Thoracic aorta (tissue), 2 donors: ENCODE data around the gene CAB39. TPM values are rescaled to one million over a fixed set of nuclear protein-coding genes. Genes with fewer than 3 reads are reported as not detected.

Experiments used
- ATAC-seq: fragments of 150-250 bp; one replicate; pipeline ENCODE4 v1.8.0; 2017; ENCODE audit warnings: low read depth; ENCODE audit not compliant: insufficient number of reproducible peaks, low FRiP score
- DNase-seq: peaks from one replicate; pipeline ENCODE4 v3.0.0-alpha.2; 2020; ENCODE audit warnings: low spot score
- H3K27ac ChIP-seq, 2 donors: fragments of 200-600 bp; sonication (generic); 1 replicate in 1 of 2; 2 replicates in 1 of 2; pipeline ENCODE4 v1.5.1; 2016; ENCODE audit warnings: mild to moderate bottlenecking in 2 of 2, moderate library complexity in 2 of 2
- H3K27me3 ChIP-seq: fragments of 200-600 bp; sonication (generic); replicated peaks from 2 replicates; pipeline ENCODE4 v1.6.0; 2016; ENCODE audit warnings: mild to moderate bottlenecking; ENCODE audit not compliant: insufficient read depth
- H3K36me3 ChIP-seq: fragments of 200-600 bp; sonication (generic); one replicate; pipeline ENCODE4 v1.5.1; 2016
- H3K4me1 ChIP-seq, 2 donors: fragments of 200-600 bp; sonication (generic); 1 replicate in 1 of 2; 2 replicates in 1 of 2; pipeline versions ENCODE4 v1.5.1 to v1.6.0; 2016; ENCODE audit warnings: low read depth in 2 of 2, mild to moderate bottlenecking in 1 of 2; ENCODE audit not compliant: control insufficient read depth in 1 of 2
- H3K4me3 ChIP-seq: fragments of 200-600 bp; sonication (generic); 2 replicates; pipeline ENCODE4 v1.5.1; 2016; ENCODE audit warnings: mild to moderate bottlenecking
- H3K9me3 ChIP-seq: fragments of 200-600 bp; sonication (generic); 2 replicates; pipeline ENCODE4 v1.5.1; 2016
- CTCF ChIP-seq: fragments of 200-600 bp; sonication (generic); IDR thresholded peaks from one replicate; pipeline ENCODE4 v1.5.1; 2019; ENCODE audit warnings: antibody characterized with exemption
- total RNA-seq, 2 donors: library from RNA; depleted of rRNA; stranded (reverse); fragments of >200 nt; gene quantifications; one replicate each; pipeline versions ENCODE4 v1.1.0 to v1.2.3, GENCODE V29; 2016

The CAB39 gene
- total RNA-seq, 2 donors from 2014 or later, result 83.1 to 103 TPM

DNA sequence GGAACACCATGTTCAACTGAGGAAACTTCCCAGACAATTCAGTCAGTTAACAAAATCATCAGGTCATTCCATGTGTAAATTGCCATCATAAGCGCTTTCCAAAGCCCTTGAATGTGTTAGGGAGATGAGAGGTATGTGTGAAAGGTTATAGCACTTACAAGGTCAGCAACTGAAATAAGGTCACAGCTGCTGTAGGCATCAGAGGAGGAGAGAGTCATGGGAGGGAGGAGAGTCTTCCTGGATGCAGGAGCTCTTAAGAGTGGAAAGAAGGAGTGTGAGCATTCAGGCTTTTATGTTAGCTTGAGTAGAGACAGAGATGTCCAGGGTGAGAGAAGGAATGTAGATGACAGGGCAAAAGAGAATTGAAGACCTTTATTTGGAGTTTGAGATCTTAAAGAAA lies 67.0 kb downstream of the CAB39 start:
- peaks cover 3% of the 10 kb centered on the region for H3K36me3 ChIP-seq
- peaks cover 26 to 45% of the 10 kb centered on the region in 2 donors for H3K4me1 ChIP-seq
- TF ChIP-seq CTCF, result no peak
- H3K9me3 ChIP-seq, result no peaks in the 10 kb centered on the region
- no peak for DNase-seq
- no peak for ATAC-seq
- H3K27ac ChIP-seq, result no peak overlapping the region
- no peaks in the 10 kb centered on the region for H3K27me3 ChIP-seq
- H3K4me3 ChIP-seq, result no peak overlapping the region

- DNase-seq (no peak), ATAC-seq (no peak)
- Histone ChIP-seq H3K36me3 (peaks cover 3% of the 10 kb centered on the region), H3K4me3 (no peak overlapping the region), H3K27me3 (no peaks in the 10 kb centered on the region), H3K27ac (peak overlapping the region in 1 of 2 donors; percentile 40), H3K9me3 (no peaks in the 10 kb centered on the region), H3K4me1 (peaks cover 27 to 40% of the 10 kb centered on the region in 2 donors)
- TF ChIP-seq CTCF, result no peak
These were observed 68.6 kb downstream of the CAB39 start for GRCh38 chr2:230781130-230781797.

- Histone ChIP-seq H3K27ac (no peak overlapping the region), H3K9me3 (peaks cover 3% of the 10 kb centered on the region)
- no peak for TF ChIP-seq CTCF
These were observed 70.5 kb downstream of the CAB39 start for GRCh38 chr2:230783101-230783500.

DNA sequence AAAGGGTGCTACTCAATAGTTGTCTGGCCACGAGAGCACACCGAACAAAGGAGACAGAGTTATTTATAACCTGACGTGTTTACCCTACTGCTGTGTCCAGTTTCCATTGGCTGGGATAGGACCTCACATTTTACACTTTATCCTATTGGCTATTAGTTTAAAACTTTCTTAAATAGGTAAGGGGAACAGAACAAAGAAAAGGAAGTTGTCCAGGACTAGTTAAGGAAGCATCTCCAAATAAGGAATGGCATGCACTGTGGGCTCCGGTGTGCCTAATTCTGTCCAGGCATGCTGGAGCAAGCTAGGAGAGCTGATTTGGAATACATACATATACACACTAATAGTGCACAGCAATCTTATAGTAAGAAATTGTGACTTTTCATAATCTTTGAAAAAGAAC lies 72.2 kb downstream of the CAB39 start:
- Histone ChIP-seq H3K9me3 (peaks cover 15% of the 10 kb centered on the region), H3K27me3 (no peaks in the 10 kb centered on the region), H3K4me1 (peaks cover 16 to 21% of the 10 kb centered on the region in 2 donors), H3K27ac (peak overlapping the region in 1 of 2 donors; percentile 34), H3K36me3 (peaks cover 3% of the 10 kb centered on the region), H3K4me3 (no peak overlapping the region)
- no peak for DNase-seq
- no peak for ATAC-seq
- TF ChIP-seq CTCF, result no peak

More at GRCh38 chr2:230783101-230783500, 70.5 kb downstream of the CAB39 start:
- H3K4me3 ChIP-seq, result no peak overlapping the region
- peaks cover 3% of the 10 kb centered on the region for H3K36me3 ChIP-seq
- peaks cover 24 to 32% of the 10 kb centered on the region in 2 donors for H3K4me1 ChIP-seq
- ATAC-seq (no peak), DNase-seq (no peak)
- no peaks in the 10 kb centered on the region for H3K27me3 ChIP-seq

DNA sequence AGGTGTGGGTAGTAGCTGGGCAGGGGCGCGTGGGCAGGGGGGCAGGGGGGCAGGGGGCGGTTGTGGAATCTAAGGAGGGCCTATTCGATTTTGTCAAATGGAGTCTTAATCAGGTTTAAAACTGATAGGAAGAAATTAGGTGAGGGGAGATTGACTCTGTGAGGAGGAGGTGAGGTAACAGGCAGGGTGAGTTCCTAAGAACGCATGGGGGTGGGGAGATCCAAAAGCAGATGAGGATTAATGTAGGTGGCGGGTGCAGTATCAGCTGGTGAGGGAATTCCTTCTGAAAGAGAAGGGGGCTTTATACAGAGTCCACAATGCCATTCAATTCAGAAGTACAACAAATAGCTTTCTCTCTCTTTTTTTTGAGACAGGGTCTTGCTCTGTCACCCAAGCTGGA lies 72.7 kb downstream of the CAB39 start:
- TF ChIP-seq CTCF, result no peak
- ATAC-seq, result no peak
- peaks cover 17 to 22% of the 10 kb centered on the region in 2 donors for H3K4me1 ChIP-seq
- no peak overlapping the region for H3K4me3 ChIP-seq
- peaks cover 15% of the 10 kb centered on the region for H3K9me3 ChIP-seq
- peak overlapping the region in 1 of 2 donors; percentile 34 for H3K27ac ChIP-seq
- peaks cover 3% of the 10 kb centered on the region for H3K36me3 ChIP-seq
- no peak for DNase-seq
- no peaks in the 10 kb centered on the region for H3K27me3 ChIP-seq
